SK-N-MC (cell line): ENCODE results near the gene CTRL.
A peak's percentile ranks its signal among the peaks of the same experiment; 100 is the strongest.

Source experiments
- DNase-seq: peaks from one replicate; pipeline ENCODE4 v3.0.0-alpha.2; 2011; ENCODE audit warnings: low read depth, low spot score
- H3K27ac ChIP-seq: fragments of 200-600 bp; sonication (generic); 2 replicates; pipeline ENCODE4 v1.5.1; 2016; ENCODE audit warnings: mixed run types
- H3K36me3 ChIP-seq: fragments of 200-600 bp; sonication (generic); 2 replicates; pipeline ENCODE4 v1.6.1; 2017; ENCODE audit warnings: antibody characterized with exemption, low read length, mixed read lengths; ENCODE audit not compliant: insufficient read depth
- H3K4me3 ChIP-seq: fragments of 200-600 bp; sonication (generic); 2 replicates; pipeline ENCODE4 v1.5.1; 2016
- H3K9ac ChIP-seq: fragments of 200-600 bp; sonication (generic); 2 replicates; pipeline ENCODE4 v1.8.0; 2017; ENCODE audit warnings: mixed run types, mixed read lengths; ENCODE audit not compliant: insufficient read length
- H3K9me3 ChIP-seq: fragments of 200-600 bp; sonication (generic); 2 replicates; pipeline ENCODE4 v1.6.1; 2017; ENCODE audit warnings: low read depth, mild to moderate bottlenecking, antibody characterized with exemption, low read length, moderate library complexity, mixed read lengths
- EZH2 ChIP-seq: fragments of 200-600 bp; sonication (generic); IDR thresholded peaks from one replicate; pipeline ENCODE4 v1.6.1; 2017; ENCODE audit warnings: antibody characterized with exemption
- FOXP2 ChIP-seq: optimal IDR thresholded peaks from 2 replicates; pipeline ENCODE3; 2011; ENCODE audit warnings: mild to moderate bottlenecking, moderate library complexity; ENCODE audit not compliant: insufficient read depth; ENCODE audit errors: extremely low read length, control extremely low read depth
- POLR2AphosphoS5 ChIP-seq: IDR thresholded peaks from 2 replicates; pipeline ENCODE4 v1.6.1; 2012; ENCODE audit warnings: mild to moderate bottlenecking, low read depth, low read length, borderline replicate concordance

The CTRL gene

DNA sequence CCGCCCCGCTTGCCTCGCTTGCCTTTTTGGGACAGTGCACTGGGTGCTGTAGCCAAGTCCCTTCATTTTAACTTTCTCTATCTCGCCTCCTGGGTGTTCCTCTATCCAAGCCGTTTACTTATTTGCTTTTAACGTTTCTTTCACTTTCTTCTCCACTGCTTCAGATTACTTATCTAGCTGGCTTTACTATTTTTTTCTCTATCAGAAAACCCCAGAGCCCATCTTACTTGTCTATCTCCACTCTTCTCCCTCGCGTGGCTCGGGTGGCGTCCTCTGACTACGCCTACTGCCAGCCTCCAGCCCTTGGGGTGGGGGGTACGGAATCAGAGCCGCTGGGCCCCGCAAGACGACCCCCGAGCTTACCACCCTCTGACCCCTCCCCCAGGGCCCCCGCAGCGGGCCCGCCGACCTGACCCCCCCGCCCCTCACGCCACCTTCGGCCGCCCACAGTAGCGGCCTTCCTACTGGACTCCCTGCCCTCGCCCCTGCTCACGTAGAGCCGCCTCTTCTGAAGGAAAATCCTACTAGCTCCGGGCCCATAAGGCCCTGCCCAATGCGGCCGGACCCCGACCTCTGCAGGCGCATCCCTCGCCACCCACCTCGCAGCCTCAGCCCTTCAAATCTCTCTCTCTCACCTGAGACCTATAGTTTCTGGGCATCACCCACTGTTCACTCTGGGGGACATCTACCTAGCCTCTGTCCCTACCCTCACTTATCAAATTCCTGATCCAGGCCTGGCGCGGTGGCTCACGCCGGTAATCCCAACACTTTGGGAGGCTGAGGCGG is 37.8 kb upstream of the CTRL start:
- H3K9me3 ChIP-seq: no peaks in the 10 kb centered on the region
- no peak overlapping the region for H3K9ac ChIP-seq
- TF ChIP-seq FOXP2: no peak
- no peak for TF ChIP-seq EZH2
- TF ChIP-seq POLR2AphosphoS5: no peak
- H3K36me3 ChIP-seq: no peaks in the 10 kb centered on the region
- no peak overlapping the region for H3K4me3 ChIP-seq
- DNase-seq: no peak
- H3K27ac ChIP-seq: no peak overlapping the region

DNA sequence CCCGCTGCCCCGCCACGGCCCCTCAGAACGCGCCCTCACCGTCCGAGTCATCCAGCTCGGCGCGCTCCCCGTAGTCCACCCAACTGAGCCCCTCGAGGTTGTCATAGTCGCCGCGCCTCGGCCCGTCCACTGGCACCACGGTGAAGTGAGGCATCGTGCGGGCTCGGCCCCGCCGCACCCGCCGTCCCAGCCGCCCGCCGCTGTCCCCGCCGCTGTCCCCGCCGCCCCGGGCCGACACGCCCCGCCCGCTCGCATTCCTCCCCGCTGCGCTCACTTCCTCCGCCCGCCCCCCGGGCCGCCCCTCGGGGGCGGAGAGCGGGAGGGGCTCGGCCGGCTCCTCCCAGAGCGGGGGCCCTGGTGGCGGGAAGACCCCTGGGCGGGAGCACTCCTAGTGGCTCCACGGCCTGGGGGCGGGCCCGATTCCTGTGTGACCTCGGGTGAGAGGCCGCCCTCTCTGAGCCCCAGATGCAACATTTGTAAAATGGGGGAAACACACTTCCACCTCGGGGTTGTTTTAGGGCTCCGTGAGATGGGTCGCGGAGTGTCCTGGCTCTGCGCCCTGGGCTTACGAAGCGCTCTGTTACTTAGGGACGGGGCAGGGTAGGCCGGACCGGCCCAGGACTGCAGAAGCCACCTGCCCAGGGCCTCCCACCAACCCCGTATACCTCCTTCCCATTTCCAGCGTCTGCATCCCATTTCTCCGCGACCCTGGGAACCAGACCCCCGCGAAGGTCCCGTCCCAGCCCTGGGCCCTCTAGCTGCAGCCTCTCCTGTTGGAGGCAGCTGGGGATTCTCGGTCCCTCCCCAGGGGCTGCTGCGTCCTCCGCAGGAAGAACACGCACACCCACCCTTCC is 37.0 kb upstream of the CTRL start, which contains the start of gene SLC12A4:
Gene SLC12A4 (minus strand): TSS at position 238 of the 854 bp plus-strand sequence. CDS start 84 bp downstream, at position 154.
- Histone ChIP-seq H3K9ac (peak within 1 kb of the TSS; percentile 47), H3K9me3 (no peaks in the 10 kb centered on the region), H3K27ac (no peak within 1 kb of the TSS), H3K36me3 (no peaks in the 10 kb centered on the region), H3K4me3 (peak within 1 kb of the TSS; percentile 76)
- TF ChIP-seq EZH2 (no peak), POLR2AphosphoS5 (no peak), FOXP2 (no peak)
- no peak for DNase-seq

DNA sequence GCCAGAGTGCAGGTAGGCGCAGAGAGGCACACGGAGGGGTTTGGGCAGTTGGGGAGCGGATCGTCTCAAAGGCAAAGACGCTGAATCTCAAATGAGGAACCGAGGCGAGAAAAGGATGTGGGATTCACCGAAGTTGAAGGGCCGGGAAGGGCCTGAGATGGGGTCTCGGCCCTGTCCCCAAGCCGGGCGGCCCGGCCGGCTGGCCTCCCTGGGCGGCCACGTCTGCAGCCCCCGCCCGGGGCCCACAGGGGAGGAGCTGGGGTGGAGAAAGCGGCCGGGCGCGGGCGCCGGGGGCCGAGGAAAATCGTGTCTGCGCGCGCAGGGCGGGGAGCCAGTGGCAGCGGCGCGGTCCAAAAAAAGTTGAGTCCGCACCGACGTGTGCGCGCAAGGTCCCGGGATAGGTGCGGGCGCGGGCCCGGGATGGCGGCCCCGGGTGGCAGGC is 36.3 kb upstream of the CTRL start:
- H3K9me3 ChIP-seq: no peaks in the 10 kb centered on the region
- no peak for DNase-seq
- peak overlapping the region; percentile 47 for H3K9ac ChIP-seq
- H3K27ac ChIP-seq: no peak overlapping the region
- TF ChIP-seq FOXP2 (no peak), EZH2 (no peak), POLR2AphosphoS5 (no peak)
- H3K4me3 ChIP-seq: peak overlapping the region; percentile 76
- no peaks in the 10 kb centered on the region for H3K36me3 ChIP-seq

DNA sequence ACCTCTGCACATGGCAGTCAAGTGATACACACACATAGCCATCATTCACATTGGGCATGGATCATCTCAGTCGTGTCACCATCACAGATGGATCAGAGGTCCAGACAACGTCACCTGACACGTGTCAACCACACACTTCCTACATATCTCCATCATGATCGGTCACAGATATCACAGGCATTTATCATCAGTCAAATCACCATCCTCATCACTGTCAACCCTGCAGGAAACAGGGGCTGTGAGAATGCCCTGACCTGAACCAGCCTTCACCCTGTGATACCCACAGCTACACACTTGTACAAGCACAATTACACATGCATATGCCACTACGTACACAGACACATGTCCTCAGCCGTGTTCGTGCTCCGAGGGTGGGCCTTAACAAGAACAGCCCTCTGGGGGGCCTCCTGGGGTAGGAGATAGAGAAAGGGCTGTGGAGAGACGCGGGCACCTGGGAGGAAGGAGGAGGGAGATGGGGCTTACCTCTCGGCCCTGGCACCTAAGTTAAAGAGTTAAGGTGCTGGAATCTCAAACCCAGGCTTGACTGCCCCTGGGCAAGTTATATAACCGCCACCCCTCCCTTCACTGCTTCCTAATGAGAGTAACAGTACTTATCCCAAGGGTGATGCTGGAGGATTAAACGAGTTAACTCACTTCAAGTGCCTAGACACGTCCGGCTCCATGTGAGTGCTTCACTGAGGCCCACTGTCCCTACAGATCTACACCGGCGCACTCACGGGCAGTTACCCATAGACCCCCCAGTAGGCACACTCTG is 35.7 kb upstream of the CTRL start:
- no peaks in the 10 kb centered on the region for H3K36me3 ChIP-seq
- peak overlapping the region; percentile 47 for H3K9ac ChIP-seq
- no peak for DNase-seq
- H3K27ac ChIP-seq: no peak overlapping the region
- peak overlapping the region; percentile 76 for H3K4me3 ChIP-seq
- no peaks in the 10 kb centered on the region for H3K9me3 ChIP-seq
- TF ChIP-seq EZH2 (no peak), FOXP2 (no peak), POLR2AphosphoS5 (no peak)

DNA sequence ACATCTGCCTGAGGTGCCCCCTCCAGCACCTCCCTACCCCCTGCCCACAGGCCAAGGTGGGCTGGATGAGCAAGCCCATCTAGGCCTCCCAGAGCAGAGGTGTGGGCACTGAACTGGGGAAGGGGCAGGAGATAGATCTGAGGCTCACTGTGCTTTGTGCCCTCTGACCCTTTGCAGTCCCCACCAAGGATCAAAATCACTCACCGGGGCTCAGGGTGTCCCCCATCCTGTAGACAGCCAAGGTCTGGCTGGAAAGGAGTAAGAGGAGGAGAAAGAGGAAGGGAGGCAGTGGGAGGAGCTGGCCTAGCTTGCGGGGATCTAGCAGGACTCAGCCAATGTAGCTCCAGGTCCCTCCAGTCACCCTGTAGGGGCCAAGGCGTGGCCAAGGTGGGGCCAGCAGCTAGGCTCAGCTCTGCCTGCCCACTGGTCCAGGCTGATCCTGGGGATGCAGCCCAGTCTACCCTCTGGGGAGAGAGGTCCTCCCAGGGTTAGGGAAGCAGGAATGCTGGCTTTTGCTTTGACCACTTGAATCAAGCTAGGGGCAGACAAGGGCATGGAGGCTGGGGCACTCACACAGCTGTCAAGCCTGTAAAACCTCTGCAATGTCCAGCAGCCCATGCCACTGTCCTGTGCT is 35.0 kb upstream of the CTRL start:
- Histone ChIP-seq H3K9ac (no peak overlapping the region), H3K9me3 (no peaks in the 10 kb centered on the region), H3K27ac (no peak overlapping the region), H3K36me3 (no peaks in the 10 kb centered on the region), H3K4me3 (no peak overlapping the region)
- TF ChIP-seq EZH2 (no peak), FOXP2 (no peak), POLR2AphosphoS5 (no peak)
- DNase-seq: no peak

DNA sequence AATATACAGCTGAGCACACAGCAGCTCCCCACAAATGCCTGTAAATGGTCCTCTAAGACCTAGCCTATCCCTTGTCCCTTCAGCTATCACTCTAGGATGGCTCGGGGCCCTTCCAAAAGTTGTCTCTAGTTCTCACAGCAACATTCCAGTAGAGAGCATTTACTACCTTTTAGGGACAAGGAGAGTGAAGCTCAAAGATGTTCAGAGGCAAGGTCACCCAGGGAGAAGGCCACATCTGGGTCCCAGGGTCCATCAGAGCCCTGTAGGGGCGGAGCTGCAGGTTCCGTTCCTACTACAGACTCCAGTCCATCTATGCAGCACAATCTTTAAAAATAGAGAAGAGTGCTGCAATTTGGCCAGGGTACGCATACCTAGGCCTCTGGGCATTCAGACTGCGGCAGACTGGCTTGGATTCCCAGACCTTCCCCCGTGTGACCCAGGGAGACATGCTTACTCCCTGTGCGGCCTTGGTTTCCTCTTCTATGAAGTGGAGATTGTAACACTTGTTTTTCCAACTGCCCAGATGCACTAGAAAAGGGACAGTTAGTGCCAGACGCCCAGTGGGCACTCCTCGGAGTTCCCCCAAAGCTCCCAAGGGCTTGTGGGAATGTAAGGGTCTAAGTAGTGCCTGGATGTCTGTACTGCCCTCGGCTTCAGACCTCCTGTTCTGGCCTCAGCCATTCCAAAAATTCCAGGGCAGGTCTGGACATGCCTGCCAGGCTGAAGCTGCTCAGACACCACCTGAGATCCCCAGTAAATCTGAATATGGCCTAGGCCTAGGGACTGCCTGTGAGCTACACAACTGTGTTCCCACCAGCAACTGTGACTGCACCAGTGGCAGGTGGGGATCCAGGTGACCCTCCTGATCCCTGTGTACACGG is 34.2 kb upstream of the CTRL start:
- no peaks in the 10 kb centered on the region for H3K36me3 ChIP-seq
- H3K4me3 ChIP-seq: no peak overlapping the region
- H3K9me3 ChIP-seq: no peaks in the 10 kb centered on the region
- no peak overlapping the region for H3K27ac ChIP-seq
- H3K9ac ChIP-seq: no peak overlapping the region
- no peak for TF ChIP-seq EZH2
- no peak for TF ChIP-seq FOXP2
- no peak for TF ChIP-seq POLR2AphosphoS5
- DNase-seq: no peak
